Esophagus squamous epithelium (tissue), 4 donors: ENCODE data around the gene TEX19.

Experiments used
- CTCF ChIP-seq, 6 experiments: fragments of 450-650 bp in 4 of 6; fragments of 200-600 bp in 2 of 6; sonication (generic) in 2 of 6; IDR thresholded peaks; one replicate each; pipeline ENCODE4 v1.5.1; 2016 to 2019; ENCODE audit warnings: antibody characterized with exemption in 6 of 6, mild to moderate bottlenecking in 4 of 6, moderate library complexity in 4 of 6
- POLR2A ChIP-seq, 4 donors: fragments of 450-650 bp; IDR thresholded peaks; one replicate each; pipeline ENCODE4 v1.6.1; 2017; ENCODE audit warnings: antibody characterized with exemption in 4 of 4, mild to moderate bottlenecking in 4 of 4, moderate library complexity in 3 of 4

GRCh38 chr17:82397449-82398335, 38.6 kb downstream of the TEX19 start:
- no peak for TF ChIP-seq CTCF (IDR thresholded peaks at IDR 0.05)
- TF ChIP-seq POLR2A (IDR thresholded peaks at IDR 0.05), result no peak
